Thyroid gland (tissue), 4 donors: ENCODE data around the gene NAT9. TPM values are rescaled to one million over a fixed set of nuclear protein-coding genes. Genes with fewer than 3 reads are reported as not detected.

Source experiments
- DNase-seq, 2 donors: peaks; one replicate each; pipeline ENCODE4 v3.0.0-alpha.2; 2019
- H3K27ac ChIP-seq, 3 donors: fragments of 200-600 bp; sonication (generic); 1 replicate in 2 of 3; 2 replicates in 1 of 3; pipeline ENCODE4 v1.5.1; 2016 to 2019; ENCODE audit warnings: mild to moderate bottlenecking in 1 of 3, moderate library complexity in 1 of 3
- H3K27me3 ChIP-seq: fragments of 200-600 bp; sonication (generic); one replicate; pipeline ENCODE4 v1.5.1; 2019
- H3K36me3 ChIP-seq, 2 donors: fragments of 200-600 bp; sonication (generic); one replicate each; pipeline ENCODE4 v1.5.1; 2016 to 2019
- H3K4me1 ChIP-seq, 2 donors: fragments of 200-600 bp; sonication (generic); one replicate each; pipeline ENCODE4 v1.5.1; 2017 to 2019
- H3K4me3 ChIP-seq, 3 donors: fragments of 200-600 bp; sonication (generic); replicated peaks in 1 of 3; 1 replicate in 2 of 3; 2 replicates in 1 of 3; pipeline ENCODE4 v1.5.1; 2016; ENCODE audit warnings: mild to moderate bottlenecking in 1 of 3
- H3K9me3 ChIP-seq: fragments of 200-600 bp; sonication (generic); one replicate; pipeline ENCODE4 v1.5.1; 2017
- POLR2A ChIP-seq, 2 donors: fragments of 450-650 bp; IDR thresholded peaks; one replicate each; pipeline ENCODE4 v1.6.1; 2017; ENCODE audit warnings: antibody characterized with exemption in 2 of 2, mild to moderate bottlenecking in 2 of 2, moderate library complexity in 1 of 2
- WGBS, 2 donors: methylation state at CpG; one replicate each; pipeline ENCODE4 v1.1.5; 2017; 5-methylcytosine and 5-hydroxymethylcytosine counted together
- intact Hi-C: fragments of 100-400 bp; cut with DNase I; formaldehyde crosslinking; loops from one replicate; pipeline ENCODE4 v1.15.1; 2023
- total RNA-seq, 4 donors: library from RNA; depleted of rRNA; stranded (reverse); fragments of >200 nt; gene quantifications; one replicate each; pipeline ENCODE4 v1.2.3, GENCODE V29; 2016
- TF ChIP-seq, protein P1 (sequence below), 6 experiments: fragments of 200-600 bp in 3 of 6; fragments of 450-650 bp in 3 of 6; sonication (generic) in 3 of 6; IDR thresholded peaks; one replicate each; pipeline ENCODE4 v1.5.1; 2016 to 2019; ENCODE audit warnings: antibody characterized with exemption in 6 of 6, mild to moderate bottlenecking in 2 of 6, inconsistent platforms in 1 of 6, moderate library complexity in 1 of 6

The NAT9 gene
- total RNA-seq, 4 donors from 2014 or later, result 33.1 to 46.5 (median 41.4) TPM

DNA sequence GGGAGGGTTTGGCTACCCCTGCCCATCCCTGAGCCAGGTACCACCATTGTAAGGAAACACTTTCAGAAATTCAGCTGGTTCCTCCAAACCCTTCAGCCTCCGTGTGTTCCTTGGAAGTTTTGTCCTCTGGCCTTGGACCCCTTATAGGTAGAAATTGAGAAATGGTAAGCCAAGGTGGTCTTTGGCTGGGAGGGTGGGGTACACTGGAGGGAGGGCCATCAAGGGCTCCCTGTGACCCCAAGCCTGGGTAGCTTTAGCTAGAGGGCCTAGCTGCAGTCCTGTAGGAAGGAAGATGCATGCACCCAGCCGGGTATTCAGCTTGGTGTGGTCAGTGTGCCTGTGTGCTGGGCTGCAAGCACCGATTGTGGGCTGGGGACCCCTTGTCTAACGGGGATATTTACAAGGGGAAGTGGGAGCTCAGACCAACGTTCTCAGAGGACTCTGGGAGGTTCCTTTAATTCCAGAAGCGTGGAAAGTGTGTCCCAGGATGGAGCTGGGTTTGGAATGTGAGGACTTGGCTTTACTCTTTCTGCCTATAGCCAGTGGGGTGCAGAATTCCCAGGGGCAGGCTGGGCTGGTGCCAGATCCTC is 6.8 kb downstream of the NAT9 start:
- H3K36me3 ChIP-seq, result peaks cover 19 to 22% of the 10 kb centered on the region in 2 donors
- H3K4me1 ChIP-seq, result peaks cover 14 to 17% of the 10 kb centered on the region in 2 donors
- no peak overlapping the region for H3K27ac ChIP-seq
- H3K4me3 ChIP-seq, result no peak overlapping the region
- H3K27me3 ChIP-seq, result no peaks in the 10 kb centered on the region
- no peak for DNase-seq
- 64 to 65% methylated on average over 6 of the region's 6 CpGs for WGBS, 2 donors
- TF ChIP-seq, protein P1, sequence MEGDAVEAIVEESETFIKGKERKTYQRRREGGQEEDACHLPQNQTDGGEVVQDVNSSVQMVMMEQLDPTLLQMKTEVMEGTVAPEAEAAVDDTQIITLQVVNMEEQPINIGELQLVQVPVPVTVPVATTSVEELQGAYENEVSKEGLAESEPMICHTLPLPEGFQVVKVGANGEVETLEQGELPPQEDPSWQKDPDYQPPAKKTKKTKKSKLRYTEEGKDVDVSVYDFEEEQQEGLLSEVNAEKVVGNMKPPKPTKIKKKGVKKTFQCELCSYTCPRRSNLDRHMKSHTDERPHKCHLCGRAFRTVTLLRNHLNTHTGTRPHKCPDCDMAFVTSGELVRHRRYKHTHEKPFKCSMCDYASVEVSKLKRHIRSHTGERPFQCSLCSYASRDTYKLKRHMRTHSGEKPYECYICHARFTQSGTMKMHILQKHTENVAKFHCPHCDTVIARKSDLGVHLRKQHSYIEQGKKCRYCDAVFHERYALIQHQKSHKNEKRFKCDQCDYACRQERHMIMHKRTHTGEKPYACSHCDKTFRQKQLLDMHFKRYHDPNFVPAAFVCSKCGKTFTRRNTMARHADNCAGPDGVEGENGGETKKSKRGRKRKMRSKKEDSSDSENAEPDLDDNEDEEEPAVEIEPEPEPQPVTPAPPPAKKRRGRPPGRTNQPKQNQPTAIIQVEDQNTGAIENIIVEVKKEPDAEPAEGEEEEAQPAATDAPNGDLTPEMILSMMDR (IDR thresholded peaks at IDR 0.05), result no peak
- no peak for TF ChIP-seq POLR2A (IDR thresholded peaks at IDR 0.05)
- H3K9me3 ChIP-seq, result no peaks in the 10 kb centered on the region
- intact Hi-C loops, result no loop called here

DNA sequence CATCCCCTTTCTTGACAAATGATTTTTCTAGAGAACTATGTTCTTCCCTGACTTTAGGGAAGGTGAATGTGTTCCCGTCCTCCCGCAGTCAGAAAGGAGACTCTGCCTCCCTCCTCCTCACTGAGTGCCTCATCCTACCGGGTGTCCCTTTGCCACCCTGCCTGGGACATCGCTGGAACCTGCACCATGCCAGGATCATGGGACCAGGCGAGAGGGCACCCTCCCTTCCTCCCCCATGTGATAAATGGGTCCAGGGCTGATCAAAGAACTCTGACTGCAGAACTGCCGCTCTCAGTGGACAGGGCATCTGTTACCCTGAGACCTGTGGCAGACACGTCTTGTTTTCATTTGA is 7.4 kb downstream of the NAT9 start:
- peak overlapping the region in 2 of 3 donors; percentile 3 to 48 for H3K27ac ChIP-seq

DNA sequence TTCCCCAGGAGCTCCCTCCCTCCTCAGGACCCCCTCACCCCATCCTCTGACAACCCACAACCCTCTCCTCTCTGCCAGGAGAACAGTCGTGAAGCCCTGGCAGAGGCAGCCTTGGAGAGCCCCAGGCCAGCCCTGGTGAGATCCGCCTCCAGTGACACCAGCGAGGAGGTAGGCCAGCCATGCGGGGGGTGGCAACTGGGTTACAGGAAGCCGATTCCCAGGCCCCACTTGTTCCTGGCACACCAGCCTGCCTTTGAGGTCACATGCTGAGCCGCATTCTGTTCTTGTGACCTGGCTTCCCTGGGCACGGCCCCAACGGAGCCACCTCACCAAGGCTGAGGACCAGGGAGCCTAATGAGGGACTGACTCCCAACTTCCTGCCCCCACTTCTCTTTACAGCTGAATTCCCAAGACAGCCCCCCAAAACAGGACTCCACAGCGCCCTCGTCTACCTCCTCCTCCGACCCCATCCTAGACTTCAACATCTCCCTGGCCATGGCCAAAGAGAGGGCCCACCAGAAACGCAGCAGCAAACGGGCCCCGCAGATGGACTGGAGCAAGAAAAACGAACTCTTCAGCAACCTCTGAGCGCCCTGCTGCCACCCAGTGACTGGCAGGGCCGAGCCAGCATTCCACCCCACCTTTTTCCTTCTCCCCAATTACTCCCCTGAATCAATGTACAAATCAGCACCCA is 7.9 kb downstream of the NAT9 start:
- TF ChIP-seq, protein P1 (IDR thresholded peaks at IDR 0.05), result no peak
- TF ChIP-seq POLR2A (IDR thresholded peaks at IDR 0.05), result peak in 1 of 2 donors; percentile 11
- peak; percentile 87 to 93 for DNase-seq
- intact Hi-C loops, result no loop called here
- 61 to 65% methylated on average over 17 of the region's 17 CpGs for WGBS, 2 donors
- Histone ChIP-seq H3K4me3 (no peak overlapping the region), H3K9me3 (no peaks in the 10 kb centered on the region), H3K27me3 (no peaks in the 10 kb centered on the region), H3K4me1 (peaks cover 14 to 23% of the 10 kb centered on the region in 2 donors), H3K36me3 (peaks cover 14 to 21% of the 10 kb centered on the region in 2 donors), H3K27ac (peak overlapping the region; percentile 19 to 64 (median 48))

More for the DNA sequence above, 7.4 kb downstream of the NAT9 start:
- intact Hi-C loops, result no loop called here
- no peaks in the 10 kb centered on the region for H3K27me3 ChIP-seq
- H3K4me3 ChIP-seq, result no peak overlapping the region
- TF ChIP-seq, protein P1 (IDR thresholded peaks at IDR 0.05), result no peak
- no peak for TF ChIP-seq POLR2A (IDR thresholded peaks at IDR 0.05)
- H3K36me3 ChIP-seq, result peaks cover 19 to 22% of the 10 kb centered on the region in 2 donors
- no peaks in the 10 kb centered on the region for H3K9me3 ChIP-seq
- WGBS, 2 donors, result 85 to 92% methylated on average over 7 of the region's 7 CpGs
- DNase-seq, result no peak
- H3K4me1 ChIP-seq, result peaks cover 14 to 20% of the 10 kb centered on the region in 2 donors

DNA sequence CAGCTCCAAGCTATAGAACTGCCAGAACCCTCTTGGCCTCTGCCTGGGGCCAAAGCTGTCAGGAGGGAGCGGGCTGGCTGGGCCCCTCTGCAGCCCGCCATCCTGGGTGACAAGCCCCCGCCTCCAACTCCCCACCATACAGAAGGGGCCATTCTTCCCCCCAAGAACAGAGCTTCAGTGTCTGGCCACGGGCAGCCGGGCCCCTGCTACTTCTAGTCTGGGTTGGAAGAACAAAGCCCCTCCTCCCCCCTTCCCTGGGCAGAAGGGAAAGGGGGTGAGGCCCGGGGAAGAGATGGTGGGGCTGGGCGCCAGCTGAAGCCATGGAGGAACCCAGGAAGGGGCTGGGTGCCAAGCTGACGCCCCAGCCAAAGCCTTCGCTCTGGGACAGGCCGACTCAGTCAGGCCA is 9.0 kb downstream of the NAT9 start:
- Histone ChIP-seq H3K4me3 (no peak overlapping the region), H3K27ac (peak overlapping the region in 2 of 3 donors; percentile 48 to 64), H3K27me3 (no peaks in the 10 kb centered on the region), H3K36me3 (peaks cover 3 to 10% of the 10 kb centered on the region in 2 donors), H3K9me3 (no peaks in the 10 kb centered on the region), H3K4me1 (peaks cover 18 to 23% of the 10 kb centered on the region in 2 donors)
- TF ChIP-seq POLR2A (IDR thresholded peaks at IDR 0.05), result no peak
- TF ChIP-seq, protein P1 (IDR thresholded peaks at IDR 0.05), result no peak
- DNase-seq, result peak; percentile 56 to 59
- intact Hi-C loops, result no loop called here
- 20 to 60% methylated on average over 2 to 10 of the region's 10 CpGs for WGBS, 2 donors

DNA sequence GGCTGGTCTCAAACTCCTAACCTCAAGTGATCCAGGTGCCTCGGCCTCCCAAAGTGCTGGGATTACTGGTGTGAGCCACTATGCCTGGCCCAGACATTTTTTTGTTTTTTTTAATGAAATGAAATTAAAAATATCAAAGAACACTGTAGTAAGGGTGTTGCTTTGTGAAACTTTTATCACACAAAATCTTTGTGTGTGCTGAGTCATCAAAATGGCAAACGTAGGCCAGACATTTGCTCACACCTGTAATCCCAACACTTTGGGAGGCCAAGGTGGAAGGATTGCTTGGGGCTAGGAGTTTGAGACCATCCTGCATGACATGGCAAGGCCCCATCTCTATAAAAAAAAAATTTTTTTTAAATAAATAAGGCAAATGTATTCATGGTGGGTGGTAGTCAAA is 9.7 kb downstream of the NAT9 start:
- intact Hi-C loops, result no loop called here
- TF ChIP-seq, protein P1 (IDR thresholded peaks at IDR 0.05), result no peak
- no peak for TF ChIP-seq POLR2A (IDR thresholded peaks at IDR 0.05)
- Histone ChIP-seq H3K36me3 (peaks cover 0 to 6% of the 10 kb centered on the region in 2 donors), H3K9me3 (no peaks in the 10 kb centered on the region), H3K27ac (no peak overlapping the region), H3K4me3 (no peak overlapping the region), H3K4me1 (peaks cover 18 to 23% of the 10 kb centered on the region in 2 donors), H3K27me3 (no peaks in the 10 kb centered on the region)
- no peak for DNase-seq
- WGBS, 2 donors, result 94% methylated on average over 2 of the region's 2 CpGs
